ENCODE results near the gene VPS36. TPM values are rescaled to one million over a fixed set of nuclear protein-coding genes. Genes with fewer than 3 reads are reported as not detected.

VPS36 gene
- total and polyA plus RNA-seq, 2 donors (not counting 1 experiment from before 2014, with no cell fraction given): 17.5 to 71.5 TPM

- H3K79me2 ChIP-seq (ENCODE audit: control insufficient read depth, insufficient read depth, low read length): no peaks in the 10 kb centered on the region
- no peaks in the 10 kb centered on the region for H3K9me3 Mint-ChIP-seq (ENCODE audit: insufficient read depth)
- no peaks in the 10 kb centered on the region for H3K36me3 ChIP-seq (replicated peaks in 1 of 2; ENCODE audit: control extremely low read depth in 1 of 2, control insufficient read depth in 1 of 2, extremely low read depth in 1 of 2, insufficient read depth in 2 of 2, low read length in 1 of 2)
- H3K4me2 ChIP-seq (replicated peaks; ENCODE audit: low read depth, low read length, poor library complexity, severe bottlenecking): no peak overlapping the region
- H2AFZ ChIP-seq (ENCODE audit: insufficient read depth, low read depth, low read length, poor library complexity, severe bottlenecking): no peak overlapping the region
- H3K27me3 Mint-ChIP-seq: peaks cover 14% of the 10 kb centered on the region
- H3K4me3 ChIP-seq (ENCODE audit: control extremely low read depth in 1 of 5, extremely low read depth in 1 of 5, insufficient read depth in 1 of 5, low read depth in 2 of 5, low read length in 4 of 5): no peak overlapping the region
- H3K9me3 ChIP-seq (ENCODE audit: control extremely low read depth in 1 of 3, control insufficient read depth in 2 of 3, insufficient read depth in 1 of 3, low read length in 2 of 3): no peaks in the 10 kb centered on the region
- H4K20me1 ChIP-seq (ENCODE audit: control insufficient read depth, insufficient read depth, low read length, poor library complexity, severe bottlenecking): no peaks in the 10 kb centered on the region
- no peak overlapping the region for H3K27ac Mint-ChIP-seq
- H3K4me1 ChIP-seq (ENCODE audit: control insufficient read depth in 2 of 2, insufficient read depth in 2 of 2, low read length in 2 of 2): no peaks in the 10 kb centered on the region
- no peak overlapping the region for H3K27ac ChIP-seq (ENCODE audit: low read length in 2 of 2)
- WGBS (ENCODE audit: insufficient coverage): 70% methylated on average over 1 of the region's 2 CpGs
- ChIA-PET POLR2A (no interaction called here), CTCF (no interaction called here)
- H3K4me3 Mint-ChIP-seq: no peak overlapping the region
- no peaks in the 10 kb centered on the region for H3K4me1 Mint-ChIP-seq
- no peak overlapping the region for H3K9ac ChIP-seq (ENCODE audit: low read length)
- ATAC-seq (ENCODE audit: low read depth): no peak
- TF ChIP-seq CTCF (IDR thresholded peaks at IDR 0.05): no peak
- no peak for TF ChIP-seq EZH2 (IDR thresholded peaks at IDR 0.05; ENCODE audit: borderline replicate concordance, insufficient read depth, low read depth, low read length, poor library complexity, severe bottlenecking)
- DNase-seq: no peak
- intact Hi-C loops (cut with micrococcal nuclease): no loop called here
- H3K27me3 ChIP-seq (replicated peaks in 1 of 4; ENCODE audit: control extremely low read depth in 1 of 4, control insufficient read depth in 3 of 4, insufficient read depth in 4 of 4, low read length in 3 of 4): no peaks in the 10 kb centered on the region
Observed at GRCh38 chr13:52394586-52394985, 55.8 kb downstream of the VPS36 start.

GRCh38 chr13:52393572-52394357, 56.7 kb downstream of the VPS36 start:
- Histone ChIP-seq H3K9me3 (ENCODE audit: control extremely low read depth in 1 of 3, control insufficient read depth in 2 of 3, insufficient read depth in 1 of 3, low read length in 2 of 3) (no peaks in the 10 kb centered on the region), H4K20me1 (ENCODE audit: control insufficient read depth, insufficient read depth, low read length, poor library complexity, severe bottlenecking) (no peaks in the 10 kb centered on the region), H3K4me1 (ENCODE audit: control insufficient read depth in 2 of 2, insufficient read depth in 2 of 2, low read length in 2 of 2) (no peaks in the 10 kb centered on the region), H3K4me3 (ENCODE audit: control extremely low read depth in 1 of 5, extremely low read depth in 1 of 5, insufficient read depth in 1 of 5, low read depth in 2 of 5, low read length in 4 of 5) (no peak overlapping the region), H2AFZ (ENCODE audit: insufficient read depth, low read depth, low read length, poor library complexity, severe bottlenecking) (no peak overlapping the region), H3K27me3 (replicated peaks in 1 of 4; ENCODE audit: control extremely low read depth in 1 of 4, control insufficient read depth in 3 of 4, insufficient read depth in 4 of 4, low read length in 3 of 4) (no peaks in the 10 kb centered on the region), H3K27ac (ENCODE audit: low read length in 2 of 2) (no peak overlapping the region), H3K36me3 (replicated peaks in 1 of 2; ENCODE audit: control extremely low read depth in 1 of 2, control insufficient read depth in 1 of 2, extremely low read depth in 1 of 2, insufficient read depth in 2 of 2, low read length in 1 of 2) (no peaks in the 10 kb centered on the region), H3K79me2 (ENCODE audit: control insufficient read depth, insufficient read depth, low read length) (no peaks in the 10 kb centered on the region), H3K4me2 (replicated peaks; ENCODE audit: low read depth, low read length, poor library complexity, severe bottlenecking) (no peak overlapping the region), H3K9ac (ENCODE audit: low read length) (no peak overlapping the region)
- no peak for DNase-seq
- TF ChIP-seq CTCF (IDR thresholded peaks at IDR 0.05): no peak
- TF ChIP-seq EZH2 (IDR thresholded peaks at IDR 0.05; ENCODE audit: borderline replicate concordance, insufficient read depth, low read depth, low read length, poor library complexity, severe bottlenecking): no peak
- Mint-ChIP-seq H3K27ac (no peak overlapping the region), H3K9me3 (ENCODE audit: insufficient read depth) (no peaks in the 10 kb centered on the region), H3K27me3 (peaks cover 14% of the 10 kb centered on the region), H3K4me1 (no peaks in the 10 kb centered on the region), H3K4me3 (no peak overlapping the region)
- WGBS (ENCODE audit: insufficient coverage): 89% methylated on average over 4 of the region's 8 CpGs
- ChIA-PET POLR2A (no interaction called here), CTCF (no interaction called here)
- ATAC-seq (ENCODE audit: low read depth): no peak
- intact Hi-C loops (cut with micrococcal nuclease): no loop called here

Measured in B cell (primary cell).